ENCODE measurements around the gene SLCO2A1. TPM values are rescaled to one million over a fixed set of nuclear protein-coding genes. Genes with fewer than 3 reads are reported as not detected.

The SLCO2A1 gene
- total and polyA plus RNA-seq, 2 donors (not counting 1 experiment from before 2014, with no cell fraction given) = not detected

DNA sequence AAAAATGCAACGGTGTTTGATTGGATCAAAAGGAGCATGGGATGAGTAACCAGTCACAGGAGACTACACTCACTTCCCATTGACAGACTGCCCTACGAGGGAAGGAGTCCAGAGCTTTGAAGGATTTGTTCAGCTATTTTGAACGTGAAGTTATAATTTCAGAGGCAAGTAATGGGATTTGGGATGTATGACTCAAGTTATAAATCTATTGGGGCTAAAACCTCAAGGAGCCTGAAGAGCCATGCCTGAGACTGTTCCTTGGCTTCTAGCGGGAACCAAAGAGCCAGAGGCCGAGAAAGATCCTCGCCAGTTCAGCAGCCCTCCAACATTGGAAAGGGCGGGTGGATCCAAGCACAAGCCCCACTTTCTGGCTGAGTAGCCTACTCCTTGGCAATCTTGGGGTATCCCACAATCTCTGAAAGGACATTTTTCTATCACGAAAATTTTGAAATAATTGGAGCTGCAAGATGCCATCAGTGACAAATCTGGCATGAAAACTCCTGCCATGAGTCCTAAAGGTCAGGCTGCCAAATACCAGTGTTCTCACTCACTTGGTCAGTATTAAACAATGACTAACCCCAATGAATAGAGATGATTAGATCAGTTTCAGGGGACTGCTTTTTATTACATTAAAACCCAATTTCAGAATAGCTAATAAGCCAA, 48.6 kb upstream of the SLCO2A1 start:
- H3K27me3 Mint-ChIP-seq = peaks cover 3% of the 10 kb centered on the region
- Histone ChIP-seq H3K27ac (ENCODE audit: low read length in 2 of 2) (no peak overlapping the region), H3K9me3 (ENCODE audit: control extremely low read depth in 1 of 3, control insufficient read depth in 2 of 3, insufficient read depth in 1 of 3, low read length in 2 of 3) (peaks cover 0 to 5% (median 0%) of the 10 kb centered on the region in 3 donors), H3K4me2 (replicated peaks; ENCODE audit: low read depth, low read length, poor library complexity, severe bottlenecking) (no peak overlapping the region), H3K9ac (ENCODE audit: low read length) (no peak overlapping the region), H3K4me1 (ENCODE audit: control insufficient read depth in 2 of 2, insufficient read depth in 2 of 2, low read length in 2 of 2) (no peaks in the 10 kb centered on the region), H4K20me1 (ENCODE audit: control insufficient read depth, insufficient read depth, low read length, poor library complexity, severe bottlenecking) (no peaks in the 10 kb centered on the region), H2AFZ (ENCODE audit: insufficient read depth, low read depth, low read length, poor library complexity, severe bottlenecking) (no peak overlapping the region), H3K36me3 (replicated peaks in 1 of 2; ENCODE audit: control extremely low read depth in 1 of 2, control insufficient read depth in 1 of 2, extremely low read depth in 1 of 2, insufficient read depth in 2 of 2, low read length in 1 of 2) (no peaks in the 10 kb centered on the region), H3K4me3 (ENCODE audit: control extremely low read depth in 1 of 5, extremely low read depth in 1 of 5, insufficient read depth in 1 of 5, low read depth in 2 of 5, low read length in 4 of 5) (no peak overlapping the region), H3K27me3 (replicated peaks in 1 of 4; ENCODE audit: control extremely low read depth in 1 of 4, control insufficient read depth in 3 of 4, insufficient read depth in 4 of 4, low read length in 3 of 4) (no peaks in the 10 kb centered on the region), H3K79me2 (ENCODE audit: control insufficient read depth, insufficient read depth, low read length) (no peaks in the 10 kb centered on the region)
- no peaks in the 10 kb centered on the region for H3K4me1 Mint-ChIP-seq
- intact Hi-C loops (cut with micrococcal nuclease) = no loop called here
- H3K4me3 Mint-ChIP-seq = no peak overlapping the region
- no peak for ATAC-seq (ENCODE audit: low read depth)
- ChIA-PET CTCF (no interaction called here), POLR2A (no interaction called here)
- H3K9me3 Mint-ChIP-seq (ENCODE audit: insufficient read depth) = no peaks in the 10 kb centered on the region
- TF ChIP-seq, protein P1, sequence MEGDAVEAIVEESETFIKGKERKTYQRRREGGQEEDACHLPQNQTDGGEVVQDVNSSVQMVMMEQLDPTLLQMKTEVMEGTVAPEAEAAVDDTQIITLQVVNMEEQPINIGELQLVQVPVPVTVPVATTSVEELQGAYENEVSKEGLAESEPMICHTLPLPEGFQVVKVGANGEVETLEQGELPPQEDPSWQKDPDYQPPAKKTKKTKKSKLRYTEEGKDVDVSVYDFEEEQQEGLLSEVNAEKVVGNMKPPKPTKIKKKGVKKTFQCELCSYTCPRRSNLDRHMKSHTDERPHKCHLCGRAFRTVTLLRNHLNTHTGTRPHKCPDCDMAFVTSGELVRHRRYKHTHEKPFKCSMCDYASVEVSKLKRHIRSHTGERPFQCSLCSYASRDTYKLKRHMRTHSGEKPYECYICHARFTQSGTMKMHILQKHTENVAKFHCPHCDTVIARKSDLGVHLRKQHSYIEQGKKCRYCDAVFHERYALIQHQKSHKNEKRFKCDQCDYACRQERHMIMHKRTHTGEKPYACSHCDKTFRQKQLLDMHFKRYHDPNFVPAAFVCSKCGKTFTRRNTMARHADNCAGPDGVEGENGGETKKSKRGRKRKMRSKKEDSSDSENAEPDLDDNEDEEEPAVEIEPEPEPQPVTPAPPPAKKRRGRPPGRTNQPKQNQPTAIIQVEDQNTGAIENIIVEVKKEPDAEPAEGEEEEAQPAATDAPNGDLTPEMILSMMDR (IDR thresholded peaks at IDR 0.05) = no peak
- no peak for TF ChIP-seq EZH2 (IDR thresholded peaks at IDR 0.05; ENCODE audit: borderline replicate concordance, insufficient read depth, low read depth, low read length, poor library complexity, severe bottlenecking)
- H3K27ac Mint-ChIP-seq = no peak overlapping the region
- WGBS (ENCODE audit: insufficient coverage) = 87% methylated on average over 7 of the region's 8 CpGs
- DNase-seq = no peak

DNA sequence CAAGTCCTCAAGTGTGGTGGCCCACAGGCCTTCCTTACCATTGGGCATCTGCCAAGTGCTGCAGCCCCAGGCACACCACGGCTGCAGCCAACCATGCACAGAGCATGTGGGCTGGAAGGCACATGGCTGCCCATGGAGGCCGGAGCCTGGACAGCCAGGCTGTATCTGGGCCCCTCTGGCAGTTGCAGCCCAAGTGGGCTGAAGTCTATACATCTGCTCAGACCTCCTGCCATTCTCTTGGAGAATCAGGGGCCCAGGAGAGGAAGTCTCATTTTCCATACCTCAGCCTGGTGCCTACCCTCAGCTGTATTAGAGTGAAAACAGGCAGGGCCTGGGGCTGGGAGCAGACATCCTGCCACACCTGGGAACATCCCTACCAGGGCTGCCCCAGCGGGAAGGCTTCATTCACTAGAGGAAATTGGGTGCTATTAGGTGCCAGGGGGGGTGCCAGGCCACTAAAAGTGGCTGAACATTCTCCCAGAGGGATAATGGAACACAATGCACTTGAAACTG, 48.0 kb upstream of the SLCO2A1 start:
- DNase-seq (no peak), ATAC-seq (ENCODE audit: low read depth) (no peak)
- Mint-ChIP-seq H3K4me1 (no peaks in the 10 kb centered on the region), H3K4me3 (no peak overlapping the region), H3K9me3 (ENCODE audit: insufficient read depth) (no peaks in the 10 kb centered on the region), H3K27ac (no peak overlapping the region), H3K27me3 (peaks cover 3% of the 10 kb centered on the region)
- H3K4me3 ChIP-seq (ENCODE audit: control extremely low read depth in 1 of 5, extremely low read depth in 1 of 5, insufficient read depth in 1 of 5, low read depth in 2 of 5, low read length in 4 of 5) = no peak overlapping the region
- whole genome bisulfite sequencing (ENCODE audit: insufficient coverage) = 88% methylated on average over 3 of the region's 3 CpGs
- no peak overlapping the region for H3K9ac ChIP-seq (ENCODE audit: low read length)
- intact Hi-C loops (cut with micrococcal nuclease) = no loop called here
- H3K27ac ChIP-seq (ENCODE audit: low read length in 2 of 2) = no peak overlapping the region
- ChIA-PET POLR2A (no interaction called here), CTCF (no interaction called here)
- H4K20me1 ChIP-seq (ENCODE audit: control insufficient read depth, insufficient read depth, low read length, poor library complexity, severe bottlenecking) = no peaks in the 10 kb centered on the region
- TF ChIP-seq EZH2 (IDR thresholded peaks at IDR 0.05; ENCODE audit: borderline replicate concordance, insufficient read depth, low read depth, low read length, poor library complexity, severe bottlenecking) = no peak
- TF ChIP-seq, protein P1 (IDR thresholded peaks at IDR 0.05) = no peak
- no peak overlapping the region for H3K4me2 ChIP-seq (replicated peaks; ENCODE audit: low read depth, low read length, poor library complexity, severe bottlenecking)
- peaks cover 0 to 5% (median 0%) of the 10 kb centered on the region in 3 donors for H3K9me3 ChIP-seq (ENCODE audit: control extremely low read depth in 1 of 3, control insufficient read depth in 2 of 3, insufficient read depth in 1 of 3, low read length in 2 of 3)
- H3K4me1 ChIP-seq (ENCODE audit: control insufficient read depth in 2 of 2, insufficient read depth in 2 of 2, low read length in 2 of 2) = no peaks in the 10 kb centered on the region
- H3K36me3 ChIP-seq (replicated peaks in 1 of 2; ENCODE audit: control extremely low read depth in 1 of 2, control insufficient read depth in 1 of 2, extremely low read depth in 1 of 2, insufficient read depth in 2 of 2, low read length in 1 of 2) = no peaks in the 10 kb centered on the region
- no peak overlapping the region for H2AFZ ChIP-seq (ENCODE audit: insufficient read depth, low read depth, low read length, poor library complexity, severe bottlenecking)
- H3K27me3 ChIP-seq (replicated peaks in 1 of 4; ENCODE audit: control extremely low read depth in 1 of 4, control insufficient read depth in 3 of 4, insufficient read depth in 4 of 4, low read length in 3 of 4) = no peaks in the 10 kb centered on the region
- H3K79me2 ChIP-seq (ENCODE audit: control insufficient read depth, insufficient read depth, low read length) = no peaks in the 10 kb centered on the region
